PC-9 (cell line): ENCODE results near the gene PRKRIP1. TPM values are rescaled to one million over a fixed set of nuclear protein-coding genes. Genes with fewer than 3 reads are reported as not detected.
A peak's percentile ranks its signal among the peaks of the same experiment; 100 is the strongest.

Source experiments
- BruUV-seq: library from RNA; stranded (reverse); fragments of 400-500 nt; replicated peaks from 2 replicates; lab custom pipeline; 2021; lab: Mats Ljungman, UMichigan
- CTCF ChIA-PET: fragments of 300-600 bp; sonication (Branson Sonifier 250); formaldehyde crosslinking; loops from one replicate; lab custom pipeline; 2022; ENCODE audit warnings: antibody characterized with exemption; lab: Charles Lee
- POLR2A ChIA-PET: fragments of 300-600 bp; sonication (Branson Sonifier 250); formaldehyde crosslinking; loops from one replicate; lab custom pipeline; 2022; ENCODE audit warnings: antibody characterized with exemption; ENCODE audit not compliant: unreplicated experiment; lab: Charles Lee
- DNase-seq, 2 experiments: peaks; one replicate each; pipeline versions ENCODE4 v3.0.0 to v3.0.0-alpha.2; 2015 to 2022; ENCODE audit warnings: mixed read lengths in 1 of 2
- H2AFZ ChIP-seq: fragments of 200-600 bp; sonication (generic); 2 replicates; pipeline ENCODE4 v1.8.1; 2017; ENCODE audit warnings: antibody characterized with exemption
- H3F3A ChIP-seq: fragments of 200-600 bp; sonication (generic); 2 replicates; pipeline ENCODE4 v1.8.1; 2017; ENCODE audit warnings: antibody characterized with exemption, mild to moderate bottlenecking, low read depth; ENCODE audit not compliant: insufficient read depth
- H3K27ac ChIP-seq: fragments of 200-600 bp; sonication (generic); 2 replicates; pipeline ENCODE4 v1.6.1; 2016; ENCODE audit warnings: mixed run types
- H3K27me3 ChIP-seq: fragments of 200-600 bp; sonication (generic); 2 replicates; pipeline ENCODE4 v1.6.1; 2016; ENCODE audit warnings: low read depth, mixed run types; ENCODE audit not compliant: insufficient read depth
- H3K36me3 ChIP-seq: fragments of 200-600 bp; sonication (generic); 2 replicates; pipeline ENCODE4 v1.6.1; 2016; ENCODE audit warnings: low read depth, mixed run types
- H3K4me1 ChIP-seq: fragments of 200-600 bp; sonication (generic); replicated peaks from 2 replicates; pipeline ENCODE4 v1.6.1; 2016; ENCODE audit warnings: mixed run types; ENCODE audit not compliant: insufficient read depth
- H3K4me2 ChIP-seq: fragments of 200-600 bp; sonication (generic); 2 replicates; pipeline ENCODE4 v1.6.1; 2017; ENCODE audit warnings: mixed run types
- H3K4me3 ChIP-seq: fragments of 200-600 bp; sonication (generic); 2 replicates; pipeline ENCODE4 v1.6.1; 2016; ENCODE audit warnings: mixed run types
- H3K79me2 ChIP-seq: fragments of 200-600 bp; sonication (generic); 2 replicates; pipeline ENCODE4 v1.6.1; 2017; ENCODE audit warnings: low read depth, mixed run types
- H3K9me2 ChIP-seq: fragments of 200-600 bp; sonication (generic); 2 replicates; pipeline ENCODE4 v1.8.1; 2017; ENCODE audit warnings: mild to moderate bottlenecking; ENCODE audit not compliant: insufficient read depth
- H3K9me3 ChIP-seq: fragments of 200-600 bp; sonication (generic); 2 replicates; pipeline ENCODE4 v1.8.1; 2016; ENCODE audit warnings: low read depth; ENCODE audit not compliant: insufficient read depth
- H4K20me1 ChIP-seq: fragments of 200-600 bp; sonication (generic); 2 replicates; pipeline ENCODE4 v1.8.1; 2017; ENCODE audit not compliant: insufficient read depth
- CTCF ChIP-seq: fragments of 200-600 bp; sonication (generic); conservative IDR thresholded peaks from 2 replicates; pipeline ENCODE4 v1.6.1; 2017; ENCODE audit warnings: mixed run types, antibody characterized with exemption, mild to moderate bottlenecking, moderate library complexity
- EZH2 ChIP-seq: fragments of 200-600 bp; sonication (generic); IDR thresholded peaks from 2 replicates; pipeline ENCODE4 v1.8.0; 2017; ENCODE audit warnings: antibody characterized with exemption, low read depth
- intact Hi-C: fragments of 100-400 bp; cut with micrococcal nuclease; formaldehyde crosslinking; loops from one replicate; pipeline ENCODE4 v1.10.0; 2022; ENCODE audit not compliant: unreplicated experiment
- total RNA-seq: library from RNA; stranded (reverse); gene quantifications from 2 replicates; pipeline ENCODE4 v1.2.3, GENCODE V29; 2021

PRKRIP1 gene
- total RNA-seq, 1 experiment from 2014 or later, result 34.6 TPM

GRCh38 chr7:102424129-102424551, 28.0 kb downstream of the PRKRIP1 start:
- intact Hi-C loops, result no loop called here
- ChIA-PET POLR2A (no interaction called here), CTCF (no interaction called here)
- no peak for DNase-seq
- H3K9me2 ChIP-seq, result no peaks in the 10 kb centered on the region
- no peaks in the 10 kb centered on the region for H3F3A ChIP-seq
- H3K4me2 ChIP-seq, result no peak overlapping the region
- H4K20me1 ChIP-seq, result no peaks in the 10 kb centered on the region; the same call in 1 of the 2 replicates
- H2AFZ ChIP-seq, result no peak overlapping the region
- no peak overlapping the region for H3K27ac ChIP-seq
- peaks cover 11% of the 10 kb centered on the region for H3K4me1 ChIP-seq
- no peak overlapping the region for H3K4me3 ChIP-seq
- no peaks in the 10 kb centered on the region for H3K27me3 ChIP-seq
- no peaks in the 10 kb centered on the region for H3K9me3 ChIP-seq
- no TSS peak for BruUV-seq
- TF ChIP-seq CTCF, result no peak
- no peak for TF ChIP-seq EZH2
- H3K79me2 ChIP-seq, result no peaks in the 10 kb centered on the region
- peaks cover 3% of the 10 kb centered on the region for H3K36me3 ChIP-seq

GRCh38 chr7:102424787-102425218, 28.6 kb downstream of the PRKRIP1 start:
- TF ChIP-seq EZH2 (no peak), CTCF (no peak)
- no TSS peak for BruUV-seq
- Histone ChIP-seq H3K4me2 (no peak overlapping the region), H3F3A (no peaks in the 10 kb centered on the region), H3K9me2 (no peaks in the 10 kb centered on the region), H3K79me2 (no peaks in the 10 kb centered on the region), H3K27ac (no peak overlapping the region), H3K27me3 (no peaks in the 10 kb centered on the region), H2AFZ (no peak overlapping the region), H3K4me1 (peaks cover 11% of the 10 kb centered on the region), H3K36me3 (peaks cover 3% of the 10 kb centered on the region), H4K20me1 (no peaks in the 10 kb centered on the region; the same call in 1 of the 2 replicates), H3K9me3 (no peaks in the 10 kb centered on the region), H3K4me3 (no peak overlapping the region)
- intact Hi-C loops, result no loop called here
- DNase-seq, result no peak
- ChIA-PET POLR2A (no interaction called here), CTCF (no interaction called here)

GRCh38 chr7:102425639-102426267, 29.6 kb downstream of the PRKRIP1 start:
- Histone ChIP-seq H3K4me2 (no peak overlapping the region), H3K4me1 (peaks cover 11% of the 10 kb centered on the region), H2AFZ (no peak overlapping the region), H3K9me3 (no peaks in the 10 kb centered on the region), H3K9me2 (no peaks in the 10 kb centered on the region), H3K4me3 (no peak overlapping the region), H3K27me3 (no peaks in the 10 kb centered on the region), H3F3A (no peaks in the 10 kb centered on the region), H3K36me3 (peaks cover 3% of the 10 kb centered on the region), H3K79me2 (no peaks in the 10 kb centered on the region), H3K27ac (no peak overlapping the region), H4K20me1 (no peaks in the 10 kb centered on the region; the same call in 1 of the 2 replicates)
- TF ChIP-seq CTCF, result no peak
- TF ChIP-seq EZH2, result no peak
- TSS peak; percentile 15 for BruUV-seq
- ChIA-PET POLR2A (no interaction called here), CTCF (no interaction called here)
- intact Hi-C loops, result no loop called here
- no peak for DNase-seq
